ENCODE results near the gene KIZ. TPM values are rescaled to one million over a fixed set of nuclear protein-coding genes. Genes with fewer than 3 reads are reported as not detected.

Gene KIZ
- total RNA-seq, 1 donor from 2014 or later: 23.5 TPM

DNA sequence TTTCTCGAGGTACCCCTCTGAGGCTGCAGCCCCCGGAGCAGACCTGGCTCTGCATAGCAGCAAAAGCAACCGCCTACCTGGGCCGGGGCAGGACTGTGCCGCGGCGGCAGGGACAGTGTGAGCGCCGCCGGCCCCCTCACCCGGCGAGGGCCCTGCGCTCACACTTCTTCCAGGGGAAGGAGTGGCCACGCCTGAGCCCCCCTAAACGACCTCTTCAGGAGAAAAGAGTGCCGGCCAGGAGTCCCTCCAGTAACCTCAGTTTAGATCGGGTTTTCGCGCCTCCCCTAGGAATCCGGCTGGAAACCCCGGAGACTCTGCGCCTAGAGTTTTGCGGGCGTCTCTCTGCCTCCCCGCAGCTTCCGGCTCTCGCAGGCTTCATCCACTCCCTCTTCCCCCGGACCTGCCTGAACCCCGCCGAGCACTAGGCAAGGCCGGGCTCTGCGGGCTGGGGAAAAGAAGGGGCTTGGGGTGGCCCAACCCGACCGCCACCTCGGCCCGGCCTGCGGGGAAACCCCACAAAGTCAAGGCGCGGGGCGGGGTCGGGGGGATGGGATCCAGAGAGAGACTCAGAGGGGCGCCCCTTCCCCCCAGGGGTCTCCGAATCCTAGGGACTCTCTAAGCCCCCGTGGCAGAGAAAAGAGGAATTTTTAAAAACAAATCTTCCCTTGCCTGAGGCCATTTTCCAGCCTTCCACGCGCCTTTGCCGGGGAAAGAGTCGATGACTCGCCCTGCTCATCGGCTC lies 20.3 kb upstream of the KIZ start:
- no peak for DNase-seq (ENCODE audit: low spot score)

DNA sequence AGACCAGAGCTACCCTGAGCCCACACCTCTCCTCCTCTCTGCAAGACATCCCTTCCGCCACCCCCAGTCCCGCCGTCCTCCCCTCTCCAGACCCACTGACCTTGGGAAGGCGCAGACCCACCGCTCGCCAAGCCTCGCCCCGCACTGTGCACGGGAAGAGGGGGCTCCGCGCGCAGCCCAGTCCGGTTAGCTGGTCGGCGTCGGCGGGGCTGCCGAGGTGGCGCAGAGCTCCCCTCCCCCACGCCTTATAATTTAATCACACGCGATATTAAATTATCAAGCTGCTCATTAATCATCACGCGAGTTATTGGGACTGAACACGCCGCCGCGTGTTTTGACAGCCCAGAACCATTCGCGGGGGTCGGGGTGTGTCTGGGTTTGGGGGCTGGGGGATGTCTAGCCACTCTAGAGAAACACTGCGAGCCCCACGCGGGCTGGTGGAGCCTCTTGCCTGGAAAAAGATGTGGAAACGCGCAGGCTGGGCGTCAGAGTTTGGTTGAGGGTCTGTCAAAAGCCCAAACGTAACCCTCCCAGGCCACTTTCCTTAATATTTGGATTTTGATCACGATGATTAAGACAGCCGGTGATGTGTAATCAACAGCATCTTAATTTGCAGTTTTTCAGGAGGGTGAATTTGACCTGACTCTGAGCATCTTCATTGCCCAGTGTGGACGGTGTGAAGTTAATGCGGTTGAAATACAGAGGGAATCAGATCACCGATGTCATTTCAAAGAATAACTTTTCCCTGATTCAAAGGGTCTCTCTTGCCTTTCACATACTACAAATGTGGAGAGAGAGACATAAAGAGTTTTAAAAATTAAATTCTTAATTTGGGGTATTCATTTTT lies 19.5 kb upstream of the KIZ start, which contains the start of gene LINC00237:
Gene LINC00237 (minus strand): TSS at position 188 of the 847 bp plus-strand sequence.
- DNase-seq (ENCODE audit: low spot score): no peak

GRCh38 chr20:21109144-21109543 lies 16.7 kb upstream of the KIZ start:
- no peak for DNase-seq (ENCODE audit: low spot score)

DNA sequence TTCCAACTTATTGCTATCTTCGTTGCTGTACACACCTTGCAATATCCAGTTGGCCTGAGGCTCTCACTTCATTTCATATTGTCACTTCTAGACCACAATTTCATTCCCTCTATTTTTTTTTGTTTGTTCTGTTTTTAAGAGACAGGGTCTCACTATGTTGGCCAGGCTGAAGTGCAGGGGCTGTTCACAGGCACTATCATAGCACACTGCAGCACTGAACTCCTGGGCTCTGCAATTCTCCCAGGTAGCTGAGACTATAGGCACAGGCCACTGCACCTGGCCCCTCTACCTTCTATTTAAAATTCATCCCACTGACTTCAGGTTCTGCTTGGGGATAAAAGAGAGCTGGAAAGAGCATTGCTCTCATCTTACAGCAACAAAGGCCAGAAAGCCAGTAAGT lies 15.1 kb upstream of the KIZ start:
- DNase-seq (ENCODE audit: low spot score): no peak

DNA sequence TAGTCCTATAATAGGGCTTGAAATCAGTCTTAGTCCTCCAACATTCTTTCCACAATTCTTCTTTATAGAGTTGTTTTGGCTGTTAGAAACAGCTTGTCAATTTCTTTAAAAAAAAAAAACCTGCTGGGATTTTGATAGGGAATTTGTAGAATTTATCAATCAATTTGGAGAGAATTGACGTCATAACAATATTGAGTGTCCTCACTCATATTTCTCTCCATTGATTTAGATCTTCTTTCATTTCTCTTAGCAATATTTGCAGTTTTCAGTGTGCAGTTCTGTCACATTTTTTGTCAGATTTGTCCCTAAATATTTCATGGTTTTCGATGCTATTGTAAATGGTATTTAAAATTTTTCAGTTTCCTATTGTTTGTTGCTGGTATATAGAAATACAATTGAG lies 14.5 kb upstream of the KIZ start:
- no peak for DNase-seq (ENCODE audit: low spot score)

GRCh38 chr20:21113697-21114096 lies 12.2 kb upstream of the KIZ start:
- no peak for DNase-seq (ENCODE audit: low spot score)

GRCh38 chr20:21114584-21114983 lies 11.3 kb upstream of the KIZ start:
- DNase-seq (ENCODE audit: low spot score): no peak

- DNase-seq (ENCODE audit: low spot score): no peak
Observed at GRCh38 chr20:21117521-21117920, 8.4 kb upstream of the KIZ start.

- DNase-seq (ENCODE audit: low spot score): no peak
Observed at GRCh38 chr20:21118138-21118537, 7.7 kb upstream of the KIZ start.

DNA sequence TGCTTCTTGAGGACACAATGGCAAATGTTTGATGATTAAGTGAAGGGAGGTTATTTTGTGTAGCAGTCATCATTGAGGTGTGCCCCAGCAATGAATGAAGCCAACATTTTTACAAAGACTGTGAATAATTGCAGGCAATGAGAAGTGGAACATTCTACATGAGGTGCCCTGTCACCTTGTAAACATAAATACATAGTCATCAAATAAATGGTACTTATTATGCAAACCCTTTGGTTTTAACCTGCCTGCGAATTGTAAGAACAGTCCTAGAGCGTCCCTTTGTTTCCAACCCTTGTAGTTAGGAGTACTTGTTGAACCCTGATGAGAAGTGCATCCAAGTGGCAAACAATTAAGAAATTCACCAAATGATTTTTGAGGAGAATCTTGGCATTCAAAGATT lies 7.1 kb upstream of the KIZ start:
- DNase-seq (ENCODE audit: low spot score): no peak

DNA sequence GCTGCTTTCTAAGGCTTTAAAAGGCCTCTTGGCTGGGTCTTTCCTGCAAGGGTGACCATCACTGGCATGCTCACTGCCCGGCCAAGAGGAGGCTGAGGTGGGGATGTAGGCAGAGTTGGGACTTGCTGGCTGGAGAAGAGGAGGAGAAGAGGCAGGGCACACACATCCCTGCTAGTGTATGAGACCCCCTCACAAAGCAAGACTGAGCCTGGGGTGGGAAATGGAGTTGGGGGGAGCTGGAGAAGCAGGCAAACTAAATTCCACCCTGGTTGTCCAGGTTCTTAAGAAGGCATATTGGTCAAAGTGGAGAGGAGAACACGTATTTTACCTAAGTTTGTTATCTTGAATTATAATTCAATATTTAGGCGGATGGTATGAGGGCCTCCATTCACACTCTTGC lies 1.7 kb upstream of the KIZ start:
- no peak for DNase-seq (ENCODE audit: low spot score)

- DNase-seq (ENCODE audit: low spot score): peak; percentile 40
Observed at GRCh38 chr20:21125072-21125848, 622 bp upstream of the KIZ start.

DNA sequence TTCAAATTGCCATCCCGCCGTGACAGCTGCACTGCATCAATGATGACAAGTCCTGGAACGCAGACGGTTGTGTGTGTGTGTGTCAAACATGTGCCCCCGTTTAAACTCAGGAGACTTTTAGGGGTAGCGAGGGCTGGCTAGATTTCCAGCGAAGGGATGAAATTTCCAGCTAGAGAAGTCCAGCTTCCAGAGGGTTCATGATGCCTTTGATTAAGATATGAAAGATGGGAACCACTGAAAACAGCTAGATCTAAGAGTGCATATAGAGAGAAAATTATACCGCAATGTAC lies 644 bp downstream of the KIZ start:
- DNase-seq (ENCODE audit: low spot score): no peak

DNA sequence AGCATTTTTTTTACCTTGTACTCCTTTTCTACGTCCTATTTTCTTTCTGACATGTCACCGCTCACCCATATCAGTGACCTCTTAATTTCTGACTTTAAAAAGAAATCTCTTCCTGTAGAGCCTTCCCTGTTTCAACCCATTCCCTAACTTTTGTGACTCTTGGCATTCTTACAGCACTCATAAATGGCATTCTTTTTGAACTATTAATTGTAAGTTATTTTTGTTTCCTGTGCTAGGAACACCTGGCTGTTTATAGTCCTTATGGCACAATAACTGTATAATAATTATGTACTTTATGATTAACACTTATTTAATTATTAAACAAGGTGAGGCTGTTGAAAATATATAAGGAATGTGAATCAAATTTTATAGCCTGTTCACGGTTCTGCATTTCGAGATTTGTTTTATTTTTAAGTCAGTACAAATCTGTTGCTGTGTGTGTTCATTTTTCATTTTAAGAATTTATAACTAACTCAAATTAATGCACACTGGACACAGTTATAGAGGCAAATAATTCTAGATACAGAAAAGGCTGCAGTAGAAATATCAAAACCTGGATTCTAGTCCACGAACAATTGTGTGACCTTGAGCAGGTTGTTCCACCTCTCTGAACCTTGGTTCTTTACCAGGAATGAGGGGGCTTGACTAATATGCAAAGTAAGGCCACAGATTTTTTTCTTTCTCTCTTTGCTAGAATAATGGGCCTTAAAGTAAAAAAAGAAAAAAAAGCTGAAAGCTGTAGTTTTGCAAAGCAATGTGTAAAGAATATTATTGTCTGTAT lies 1.5 kb downstream of the KIZ start:
- no peak for DNase-seq (ENCODE audit: low spot score)

DNA sequence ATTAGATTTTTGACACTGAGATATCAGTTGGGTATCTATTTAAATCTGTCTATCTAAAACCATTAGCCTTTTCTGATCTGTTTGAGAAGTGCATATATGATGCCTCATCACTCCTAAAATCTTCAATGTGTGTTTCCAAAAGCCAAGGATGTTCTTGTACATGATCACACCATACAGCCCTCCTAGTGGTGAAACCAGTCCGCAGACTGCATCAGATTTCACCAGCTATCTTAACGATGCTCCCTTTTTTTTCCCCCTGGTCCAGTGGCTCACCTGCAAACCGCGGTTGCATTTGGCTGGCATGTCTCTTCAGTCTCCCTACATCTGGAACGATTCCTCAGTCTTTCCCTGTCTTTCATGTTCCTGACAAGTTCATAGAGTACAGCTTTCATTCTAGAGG lies 4.0 kb downstream of the KIZ start:
- DNase-seq (ENCODE audit: low spot score): no peak

DNA sequence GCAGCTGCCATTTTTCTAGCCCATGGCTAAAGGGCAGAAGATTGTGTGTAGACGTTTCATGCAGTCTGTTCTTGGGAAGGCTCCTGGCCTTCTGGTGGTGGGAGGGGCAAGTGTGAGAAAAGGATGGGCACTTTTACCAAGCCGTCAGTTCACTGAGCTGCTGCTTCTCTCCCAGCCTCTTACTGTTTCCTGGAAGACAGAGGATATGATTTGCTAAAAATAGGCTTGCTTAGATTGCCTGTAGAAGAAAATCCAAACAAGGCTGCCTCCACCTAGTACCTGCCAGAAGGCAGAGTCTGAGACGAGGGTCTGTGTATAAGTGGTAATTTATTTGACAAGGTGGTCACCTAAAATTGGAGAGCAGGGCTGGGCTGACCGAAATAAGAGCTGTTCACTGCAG lies 7.5 kb downstream of the KIZ start:
- no peak for DNase-seq (ENCODE audit: low spot score)

DNA sequence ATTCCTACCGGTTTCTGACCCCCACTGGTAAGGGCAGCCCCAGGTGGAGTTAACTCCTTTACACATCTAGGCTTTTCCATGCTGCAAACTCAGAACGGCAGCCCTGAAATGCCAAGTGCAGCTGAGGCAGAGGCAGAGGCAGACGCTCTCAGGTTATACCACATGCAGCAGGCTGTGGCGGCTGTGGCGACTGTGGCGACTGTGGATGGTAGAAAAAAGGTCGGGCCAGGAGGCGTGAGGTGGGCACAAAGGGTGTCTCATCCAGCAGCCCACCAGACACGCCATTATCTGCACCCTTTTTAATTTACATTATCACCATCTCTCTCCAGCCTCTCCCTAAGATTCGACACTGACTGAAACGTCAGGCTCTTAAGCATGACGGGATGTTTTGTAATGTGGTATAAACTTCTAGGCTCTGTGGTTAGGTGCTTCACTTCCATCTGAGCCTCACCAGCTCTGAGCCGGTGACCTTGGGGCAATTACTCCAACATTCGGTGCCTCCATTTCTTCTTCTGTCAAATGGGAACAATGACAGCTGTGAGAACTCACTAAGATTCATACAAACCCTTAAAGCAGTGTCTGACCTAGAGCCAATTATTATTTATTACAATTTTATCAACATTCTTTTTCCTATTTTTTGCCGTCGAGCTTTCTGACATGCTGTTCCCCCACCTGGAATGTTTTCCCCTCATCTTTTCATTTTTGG lies 8.2 kb downstream of the KIZ start:
- DNase-seq (ENCODE audit: low spot score): no peak

DNA sequence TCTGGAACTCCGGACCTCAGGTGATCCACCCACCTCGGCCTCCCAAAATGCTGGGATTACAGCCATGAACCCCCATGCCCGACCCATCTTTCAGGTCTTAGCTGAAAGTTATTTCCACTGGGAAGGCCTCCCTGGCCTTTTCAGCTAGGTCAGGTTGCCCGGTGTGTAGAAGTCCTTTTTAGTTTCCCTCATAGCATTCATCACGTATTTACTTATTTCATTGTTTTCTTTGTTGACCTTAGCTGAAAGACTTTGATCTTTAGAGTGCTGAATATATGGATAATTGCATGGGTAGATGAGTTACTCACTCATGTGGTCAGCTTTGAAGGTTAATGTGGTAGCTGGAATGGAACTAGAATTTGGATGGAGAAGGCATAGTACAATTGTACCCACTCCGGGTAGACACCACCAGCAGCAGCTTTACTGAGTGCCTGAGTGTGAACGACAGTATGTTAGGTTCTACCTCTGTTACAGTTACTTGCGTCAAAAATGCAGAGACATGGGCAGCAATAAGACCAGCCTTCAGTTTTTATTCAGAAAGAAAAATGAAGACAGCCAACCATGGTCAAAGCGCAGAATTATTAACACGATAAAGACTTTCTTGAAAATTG lies 9.1 kb downstream of the KIZ start:
- DNase-seq (ENCODE audit: low spot score): no peak

DNA sequence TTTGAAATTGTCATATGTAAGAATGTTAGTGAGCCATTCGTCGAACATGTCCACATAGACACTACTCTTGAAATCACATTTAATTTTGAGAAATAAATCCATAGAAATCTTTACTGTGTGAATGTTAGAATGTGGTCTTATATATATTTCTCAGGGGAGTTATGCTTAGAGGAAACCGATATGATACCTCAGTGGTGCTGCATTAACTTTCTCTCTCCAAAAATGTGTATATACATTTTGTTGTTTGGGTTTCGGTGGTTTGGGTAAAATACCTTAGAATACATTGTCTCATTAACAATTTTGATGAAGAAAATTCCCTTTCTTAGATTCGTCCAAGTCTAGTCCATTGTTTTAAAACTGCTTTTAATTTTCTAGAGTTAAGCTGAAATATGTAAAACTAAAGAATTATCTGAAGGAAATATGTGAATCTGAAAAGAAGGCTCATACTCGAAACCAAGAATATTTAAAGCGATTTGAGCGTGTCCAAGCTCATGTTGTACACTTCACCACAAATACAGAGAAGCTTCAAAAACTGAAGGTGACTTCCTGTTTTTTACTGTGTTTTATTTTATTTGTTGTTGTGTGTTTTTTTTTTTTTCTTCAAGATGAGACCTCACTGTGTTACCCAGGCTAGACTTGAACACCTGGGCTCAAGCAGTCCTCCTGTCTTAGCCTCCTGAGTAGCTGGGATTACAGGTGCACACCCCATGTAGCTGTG lies 10.3 kb downstream of the KIZ start:
- DNase-seq (ENCODE audit: low spot score): no peak

DNA sequence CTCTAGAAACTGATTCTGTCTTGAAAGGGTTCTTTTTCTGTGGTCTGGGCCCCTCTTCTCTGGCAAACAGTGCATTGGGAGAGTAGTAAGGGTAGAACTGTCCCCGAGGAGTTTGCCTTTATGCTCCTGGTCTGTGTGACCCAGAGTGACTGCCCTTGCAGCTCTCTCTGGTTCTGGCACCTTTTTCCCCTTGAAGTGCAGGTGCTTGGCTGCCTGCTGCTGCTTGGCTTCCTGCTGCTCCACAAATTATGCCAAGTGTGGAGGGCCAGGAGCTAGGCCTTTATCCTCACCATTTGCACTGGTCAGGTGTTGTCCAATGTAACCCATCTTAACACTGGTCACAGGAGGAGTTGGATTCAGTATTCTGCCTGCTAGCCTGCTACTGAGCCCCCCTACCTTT lies 11.2 kb downstream of the KIZ start:
- DNase-seq (ENCODE audit: low spot score): no peak
